Natural killer cell (primary cell): Measurements from ENCODE around the gene SMARCB1. TPM values are rescaled to one million over a fixed set of nuclear protein-coding genes. Genes with fewer than 3 reads are reported as not detected.

Experiments used
- ATAC-seq, 3 donors: fragments of 150-1000 bp in 2 of 3; fragments of 200-7000 bp in 1 of 3; cut with Tn5 transposase; 1 replicate in 1 of 3; 2 replicates in 2 of 3; pipeline ENCODE4 v1.10.0; 2021; ENCODE audit warnings: mild to moderate bottlenecking in 2 of 3, moderate library complexity in 2 of 3
- DNase-seq, 2 donors: peaks; one replicate each; pipeline versions ENCODE4 v3.0.0 to v3.0.0-alpha.2; 2013 to 2021; ENCODE audit warnings: mixed read lengths in 1 of 2
- H3K27ac ChIP-seq: one replicate; pipeline ENCODE4 v1.5.1; 2013; ENCODE audit warnings: mild to moderate bottlenecking, low read length
- H3K27me3 ChIP-seq: one replicate; pipeline ENCODE4 v1.6.1; 2013; ENCODE audit warnings: low read length; ENCODE audit not compliant: control insufficient read depth, insufficient read depth
- H3K36me3 ChIP-seq: one replicate; pipeline ENCODE4 v1.6.1; 2013; ENCODE audit warnings: low read length; ENCODE audit not compliant: control insufficient read depth, insufficient read depth
- H3K4me1 ChIP-seq: one replicate; pipeline ENCODE4 v1.6.1; 2013; ENCODE audit warnings: low read length; ENCODE audit not compliant: control insufficient read depth, insufficient read depth
- H3K4me3 ChIP-seq: one replicate; pipeline ENCODE4 v1.5.1; 2013; ENCODE audit warnings: low read length
- H3K9me3 ChIP-seq: one replicate; pipeline ENCODE4 v1.6.1; 2013; ENCODE audit warnings: low read length; ENCODE audit not compliant: control insufficient read depth, insufficient read depth
- H3K27ac Mint-ChIP-seq, 2 donors: one replicate each; pipeline ENCODE4 v1.8.0; 2022; ENCODE audit warnings: mild to moderate bottlenecking in 2 of 2, mixed read lengths in 2 of 2, moderate library complexity in 1 of 2
- H3K27me3 Mint-ChIP-seq, 2 donors: one replicate each; pipeline ENCODE4 v1.8.0; 2022; ENCODE audit warnings: low read depth in 2 of 2, mixed read lengths in 2 of 2
- H3K36me3 Mint-ChIP-seq: one replicate; pipeline ENCODE4 v1.8.0; 2022; ENCODE audit warnings: mixed read lengths
- H3K4me1 Mint-ChIP-seq, 2 donors: one replicate each; pipeline ENCODE4 v1.8.0; 2022; ENCODE audit warnings: mixed read lengths in 2 of 2
- H3K4me3 Mint-ChIP-seq: one replicate; pipeline ENCODE4 v1.8.0; 2022; ENCODE audit warnings: mild to moderate bottlenecking, moderate library complexity, mixed read lengths
- H3K9me3 Mint-ChIP-seq, 2 donors: one replicate each; pipeline ENCODE4 v1.8.0; 2022; ENCODE audit warnings: mixed read lengths in 2 of 2
- CTCF ChIP-seq: fragments of 200-600 bp; IDR thresholded peaks from one replicate; pipeline ENCODE4 v1.8.0; 2022; ENCODE audit warnings: antibody characterized with exemption
- WGBS: methylation state at CpG from one replicate; pipeline ENCODE4 v1.1.7; 2013; ENCODE audit warnings: missing lambda C conversion rate; ENCODE audit not compliant: insufficient coverage; 5-methylcytosine and 5-hydroxymethylcytosine counted together
- intact Hi-C: fragments of 100-400 bp; cut with micrococcal nuclease; formaldehyde crosslinking; loops from one replicate; pipeline ENCODE4 v1.14.2; 2022
- total RNA-seq, 4 donors: library from RNA; stranded (reverse); fragments of 120-200 nt in 1 of 4; gene quantifications; one replicate each; pipeline versions ENCODE4 v1.2.3 to v1.2.4, GENCODE V29; 2013 to 2022

The SMARCB1 gene
- total RNA-seq, 3 donors from 2014 or later (not counting 1 experiment from before 2014, with no cell fraction given), result 56.3 to 76.9 (median 69.8) TPM

- H3K9me3 Mint-ChIP-seq, result no peaks in the 10 kb centered on the region
- no peaks in the 10 kb centered on the region for H3K4me1 ChIP-seq
- no peak overlapping the region for H3K4me3 Mint-ChIP-seq
- H3K9me3 ChIP-seq, result no peaks in the 10 kb centered on the region
- H3K36me3 ChIP-seq, result peaks cover 2% of the 10 kb centered on the region
- no peak overlapping the region for H3K27ac ChIP-seq
- H3K4me1 Mint-ChIP-seq, result no peaks in the 10 kb centered on the region
- DNase-seq (no peak), ATAC-seq (no peak)
- no peaks in the 10 kb centered on the region for H3K27me3 Mint-ChIP-seq
- no peaks in the 10 kb centered on the region for H3K27me3 ChIP-seq
- H3K36me3 Mint-ChIP-seq, result no peaks in the 10 kb centered on the region
- TF ChIP-seq CTCF, result no peak
- whole genome bisulfite sequencing, result 96% methylated on average over 7 of the region's 7 CpGs
- intact Hi-C loops, result no loop called here
- H3K27ac Mint-ChIP-seq, result no peak overlapping the region
- H3K4me3 ChIP-seq, result no peak overlapping the region
Observed at GRCh38 chr22:23878219-23878618, 91.5 kb downstream of the SMARCB1 start.

GRCh38 chr22:23882370-23882769 is 95.6 kb downstream of the SMARCB1 start:
- Mint-ChIP-seq H3K27ac (peak overlapping the region in 1 of 2 donors; percentile 3), H3K27me3 (no peaks in the 10 kb centered on the region), H3K9me3 (no peaks in the 10 kb centered on the region), H3K36me3 (no peaks in the 10 kb centered on the region), H3K4me3 (no peak overlapping the region), H3K4me1 (no peaks in the 10 kb centered on the region)
- H3K9me3 ChIP-seq, result no peaks in the 10 kb centered on the region
- no peak for TF ChIP-seq CTCF
- 93% methylated on average over 20 of the region's 20 CpGs for WGBS
- no peak overlapping the region for H3K27ac ChIP-seq
- ATAC-seq, result no peak
- no peak overlapping the region for H3K4me3 ChIP-seq
- H3K27me3 ChIP-seq, result no peaks in the 10 kb centered on the region
- no peaks in the 10 kb centered on the region for H3K4me1 ChIP-seq
- no peak for DNase-seq
- intact Hi-C loops, result no loop called here
- peaks cover 6% of the 10 kb centered on the region for H3K36me3 ChIP-seq

- Histone ChIP-seq H3K27ac (no peak overlapping the region), H3K27me3 (no peaks in the 10 kb centered on the region), H3K9me3 (no peaks in the 10 kb centered on the region), H3K4me1 (no peaks in the 10 kb centered on the region), H3K4me3 (no peak overlapping the region), H3K36me3 (peaks cover 6% of the 10 kb centered on the region)
- 96% methylated on average over 9 of the region's 9 CpGs for WGBS
- H3K4me3 Mint-ChIP-seq, result no peak overlapping the region
- H3K27me3 Mint-ChIP-seq, result no peaks in the 10 kb centered on the region
- no peak for TF ChIP-seq CTCF
- ATAC-seq, result peak in 1 of 3 donors; percentile 32
- DNase-seq, result no peak
- no peaks in the 10 kb centered on the region for H3K4me1 Mint-ChIP-seq
- H3K27ac Mint-ChIP-seq, result no peak overlapping the region
- intact Hi-C loops, result no loop called here
- no peaks in the 10 kb centered on the region for H3K9me3 Mint-ChIP-seq
- H3K36me3 Mint-ChIP-seq, result no peaks in the 10 kb centered on the region
Observed at GRCh38 chr22:23883658-23884057, 96.9 kb downstream of the SMARCB1 start.

GRCh38 chr22:23884140-23884539 is 97.4 kb downstream of the SMARCB1 start:
- DNase-seq (no peak), ATAC-seq (peak in 1 of 3 donors; percentile 14)
- Mint-ChIP-seq H3K27ac (no peak overlapping the region), H3K27me3 (no peaks in the 10 kb centered on the region), H3K4me3 (no peak overlapping the region), H3K36me3 (no peaks in the 10 kb centered on the region), H3K4me1 (no peaks in the 10 kb centered on the region), H3K9me3 (no peaks in the 10 kb centered on the region)
- WGBS, result 97% methylated on average over 9 of the region's 9 CpGs
- H3K27me3 ChIP-seq, result no peaks in the 10 kb centered on the region
- no peak overlapping the region for H3K27ac ChIP-seq
- no peak for TF ChIP-seq CTCF
- H3K36me3 ChIP-seq, result peaks cover 6% of the 10 kb centered on the region
- H3K9me3 ChIP-seq, result no peaks in the 10 kb centered on the region
- no peak overlapping the region for H3K4me3 ChIP-seq
- no peaks in the 10 kb centered on the region for H3K4me1 ChIP-seq
- intact Hi-C loops, result no loop called here
